Natural killer cell (primary cell): ENCODE data around the gene HYCC2. TPM values are rescaled to one million over a fixed set of nuclear protein-coding genes. Genes with fewer than 3 reads are reported as not detected.
"Not testable (repeated sequence)": the region's sequence is repeated elsewhere in the genome, so short reads cannot be mapped to it uniquely, and the experiment has no call there.

Source experiments
- ATAC-seq, 3 donors: fragments of 150-1000 bp in 2 of 3; fragments of 200-7000 bp in 1 of 3; cut with Tn5 transposase; 1 replicate in 1 of 3; 2 replicates in 2 of 3; pipeline ENCODE4 v1.10.0; 2021; ENCODE audit warnings: mild to moderate bottlenecking in 2 of 3, moderate library complexity in 2 of 3
- DNase-seq, 2 donors: peaks; one replicate each; pipeline versions ENCODE4 v3.0.0 to v3.0.0-alpha.2; 2013 to 2021; ENCODE audit warnings: mixed read lengths in 1 of 2
- H3K27ac ChIP-seq: one replicate; pipeline ENCODE4 v1.5.1; 2013; ENCODE audit warnings: mild to moderate bottlenecking, low read length
- H3K27me3 ChIP-seq: one replicate; pipeline ENCODE4 v1.6.1; 2013; ENCODE audit warnings: low read length; ENCODE audit not compliant: control insufficient read depth, insufficient read depth
- H3K36me3 ChIP-seq: one replicate; pipeline ENCODE4 v1.6.1; 2013; ENCODE audit warnings: low read length; ENCODE audit not compliant: control insufficient read depth, insufficient read depth
- H3K4me1 ChIP-seq: one replicate; pipeline ENCODE4 v1.6.1; 2013; ENCODE audit warnings: low read length; ENCODE audit not compliant: control insufficient read depth, insufficient read depth
- H3K4me3 ChIP-seq: one replicate; pipeline ENCODE4 v1.5.1; 2013; ENCODE audit warnings: low read length
- H3K9me3 ChIP-seq: one replicate; pipeline ENCODE4 v1.6.1; 2013; ENCODE audit warnings: low read length; ENCODE audit not compliant: control insufficient read depth, insufficient read depth
- H3K27ac Mint-ChIP-seq, 2 donors: one replicate each; pipeline ENCODE4 v1.8.0; 2022; ENCODE audit warnings: mild to moderate bottlenecking in 2 of 2, mixed read lengths in 2 of 2, moderate library complexity in 1 of 2
- H3K27me3 Mint-ChIP-seq, 2 donors: one replicate each; pipeline ENCODE4 v1.8.0; 2022; ENCODE audit warnings: low read depth in 2 of 2, mixed read lengths in 2 of 2
- H3K36me3 Mint-ChIP-seq: one replicate; pipeline ENCODE4 v1.8.0; 2022; ENCODE audit warnings: mixed read lengths
- H3K4me1 Mint-ChIP-seq, 2 donors: one replicate each; pipeline ENCODE4 v1.8.0; 2022; ENCODE audit warnings: mixed read lengths in 2 of 2
- H3K4me3 Mint-ChIP-seq: one replicate; pipeline ENCODE4 v1.8.0; 2022; ENCODE audit warnings: mild to moderate bottlenecking, moderate library complexity, mixed read lengths
- H3K9me3 Mint-ChIP-seq, 2 donors: one replicate each; pipeline ENCODE4 v1.8.0; 2022; ENCODE audit warnings: mixed read lengths in 2 of 2
- CTCF ChIP-seq: fragments of 200-600 bp; IDR thresholded peaks from one replicate; pipeline ENCODE4 v1.8.0; 2022; ENCODE audit warnings: antibody characterized with exemption
- WGBS: methylation state at CpG from one replicate; pipeline ENCODE4 v1.1.7; 2013; ENCODE audit warnings: missing lambda C conversion rate; ENCODE audit not compliant: insufficient coverage; 5-methylcytosine and 5-hydroxymethylcytosine counted together
- intact Hi-C: fragments of 100-400 bp; cut with micrococcal nuclease; formaldehyde crosslinking; loops from one replicate; pipeline ENCODE4 v1.14.2; 2022
- total RNA-seq, 4 donors: library from RNA; stranded (reverse); fragments of 120-200 nt in 1 of 4; gene quantifications; one replicate each; pipeline versions ENCODE4 v1.2.3 to v1.2.4, GENCODE V29; 2013 to 2022

Gene HYCC2
- total RNA-seq, result 10 to 100 TPM; 54.2 to 62.5 (median 60.1) TPM
- total RNA-seq (2013), result 35.4 TPM

- Histone ChIP-seq H3K4me3 (peak within 1 kb of the TSS; percentile 72), H3K27ac (peak within 1 kb of the TSS; percentile 90), H3K4me1 (peaks cover 12% of the 10 kb centered on the region), H3K36me3 (no peaks in the 10 kb centered on the region), H3K27me3 (no peaks in the 10 kb centered on the region), H3K9me3 (no peaks in the 10 kb centered on the region)
- Mint-ChIP-seq H3K9me3 (no peaks in the 10 kb centered on the region), H3K27me3 (no peaks in the 10 kb centered on the region), H3K4me3 (peak within 1 kb of the TSS; percentile 97), H3K36me3 (no peaks in the 10 kb centered on the region), H3K27ac (peak within 1 kb of the TSS; percentile 93 to 100), H3K4me1 (peaks cover 43 to 46% of the 10 kb centered on the region in 2 donors)
- peak; percentile 30 for TF ChIP-seq CTCF
- DNase-seq (peak; percentile 90 to 98), ATAC-seq (peak; percentile 92 to 99 (median 96))
- WGBS, result under 1% methylated on average over 34 of the region's 34 CpGs
- intact Hi-C loops, result loop anchor here (1.0 to 5.0 kb wide), 5 partner anchors 45 to 359 kb away; partner anchors contain the start of genes CASP10, CFLAR, NIF3L1 and PPIL3
These were observed at the start of gene HYCC2, which contains the start of gene NDUFB3 for GRCh38 chr2:201071479-201072200. TSS of gene HYCC2 (minus strand) at chr2:201071671. CDS start at chr2:201024009, 47,662 bp downstream. TSS of gene NDUFB3 (plus strand) at chr2:201072001. CDS start at chr2:201078883, 6,882 bp downstream.

GRCh38 chr2:201118961-201119854 lies 47.7 kb upstream of the HYCC2 start:
- Mint-ChIP-seq H3K4me1 (peaks cover 85 to 86% of the 10 kb centered on the region in 2 donors), H3K27ac (peak overlapping the region; percentile 93 to 100), H3K27me3 (no peaks in the 10 kb centered on the region), H3K4me3 (peak overlapping the region; percentile 95), H3K9me3 (peaks cover 0 to 3% of the 10 kb centered on the region in 2 donors), H3K36me3 (peaks cover 21% of the 10 kb centered on the region)
- no peaks in the 10 kb centered on the region for H3K9me3 ChIP-seq
- peak overlapping the region; percentile 93 for H3K27ac ChIP-seq
- ATAC-seq (peak in 2 of 3 donors; percentile 6 to 22), DNase-seq (peak in 1 of 2 donors; percentile 57)
- intact Hi-C loops, result loop anchor here (5.0 kb wide), 2 partner anchors 307 to 407 kb away; partner anchors contain the start of gene BZW1
- 0% methylated on average over 11 of the region's 12 CpGs for WGBS
- H3K27me3 ChIP-seq, result no peaks in the 10 kb centered on the region
- peaks cover 22% of the 10 kb centered on the region for H3K36me3 ChIP-seq
- peaks cover 57% of the 10 kb centered on the region for H3K4me1 ChIP-seq
- peak overlapping the region; percentile 90 for H3K4me3 ChIP-seq
- TF ChIP-seq CTCF, result no peak

GRCh38 chr2:201118121-201118960 lies 46.9 kb upstream of the HYCC2 start:
- H3K4me3 Mint-ChIP-seq, result peak overlapping the region; percentile 95
- intact Hi-C loops, result loop anchor here (5.0 kb wide), 2 partner anchors 306 to 406 kb away; partner anchors contain the start of gene BZW1
- H3K9me3 Mint-ChIP-seq, result peaks cover 0 to 3% of the 10 kb centered on the region in 2 donors
- H3K27me3 Mint-ChIP-seq, result no peaks in the 10 kb centered on the region
- H3K4me3 ChIP-seq, result peak overlapping the region; percentile 90
- H3K27me3 ChIP-seq, result no peaks in the 10 kb centered on the region
- DNase-seq, result peak; percentile 87 to 93
- peak overlapping the region; percentile 93 for H3K27ac ChIP-seq
- ATAC-seq, result peak; percentile 46 to 61 (median 54)
- WGBS, result under 1% methylated on average over 48 of the region's 48 CpGs
- no peaks in the 10 kb centered on the region for H3K9me3 ChIP-seq
- peaks cover 79 to 82% of the 10 kb centered on the region in 2 donors for H3K4me1 Mint-ChIP-seq
- peaks cover 21% of the 10 kb centered on the region for H3K36me3 ChIP-seq
- TF ChIP-seq CTCF, result peak; percentile 40
- peaks cover 50% of the 10 kb centered on the region for H3K4me1 ChIP-seq
- peak overlapping the region; percentile 93 to 100 for H3K27ac Mint-ChIP-seq
- H3K36me3 Mint-ChIP-seq, result peaks cover 21% of the 10 kb centered on the region

GRCh38 chr2:201117735-201118094 lies 46.2 kb upstream of the HYCC2 start:
- Mint-ChIP-seq H3K4me1 (peaks cover 73 to 78% of the 10 kb centered on the region in 2 donors), H3K27ac (peak overlapping the region; percentile 93 to 100), H3K36me3 (peaks cover 21% of the 10 kb centered on the region), H3K4me3 (peak overlapping the region; percentile 95)
- ATAC-seq, H3K27me3 Mint-ChIP-seq, H3K9me3 Mint-ChIP-seq, DNase-seq, H3K27me3 ChIP-seq, H3K9me3 ChIP-seq: not testable (repeated sequence)
- Histone ChIP-seq H3K4me3 (peak overlapping the region; percentile 90), H3K27ac (peak overlapping the region; percentile 93), H3K36me3 (peaks cover 15% of the 10 kb centered on the region), H3K4me1 (peaks cover 44% of the 10 kb centered on the region)
- WGBS, result 5% methylated on average over 13 of the region's 13 CpGs
- intact Hi-C loops, result loop anchor here (2.0 to 5.0 kb wide), 6 partner anchors 13 to 405 kb away; partner anchors contain the start of genes BZW1, CLK1, NIF3L1 and PPIL3
